Activated CD4-positive, alpha-beta T cell treated with anti-CD3 and anti-CD28 coated beads, Interleukin-2, Interleukin-4, amounts not matched to agents 100 ng/mL and 50 ng/mL, durations not matched to agents 16 hours and 8 hours (primary cell): Measurements from ENCODE around the gene SUPT4H1.
A peak's percentile ranks its signal among the peaks of the same experiment; 100 is the strongest.

Experiments
- DNase-seq: peaks from one replicate; pipeline ENCODE4 v3.0.0-alpha.2; 2020; ENCODE audit warnings: low spot score

SUPT4H1 gene

GRCh38 chr17:58329810-58330537, 22.0 kb downstream of the SUPT4H1 start:
- DNase-seq = peak; percentile 93

DNA sequence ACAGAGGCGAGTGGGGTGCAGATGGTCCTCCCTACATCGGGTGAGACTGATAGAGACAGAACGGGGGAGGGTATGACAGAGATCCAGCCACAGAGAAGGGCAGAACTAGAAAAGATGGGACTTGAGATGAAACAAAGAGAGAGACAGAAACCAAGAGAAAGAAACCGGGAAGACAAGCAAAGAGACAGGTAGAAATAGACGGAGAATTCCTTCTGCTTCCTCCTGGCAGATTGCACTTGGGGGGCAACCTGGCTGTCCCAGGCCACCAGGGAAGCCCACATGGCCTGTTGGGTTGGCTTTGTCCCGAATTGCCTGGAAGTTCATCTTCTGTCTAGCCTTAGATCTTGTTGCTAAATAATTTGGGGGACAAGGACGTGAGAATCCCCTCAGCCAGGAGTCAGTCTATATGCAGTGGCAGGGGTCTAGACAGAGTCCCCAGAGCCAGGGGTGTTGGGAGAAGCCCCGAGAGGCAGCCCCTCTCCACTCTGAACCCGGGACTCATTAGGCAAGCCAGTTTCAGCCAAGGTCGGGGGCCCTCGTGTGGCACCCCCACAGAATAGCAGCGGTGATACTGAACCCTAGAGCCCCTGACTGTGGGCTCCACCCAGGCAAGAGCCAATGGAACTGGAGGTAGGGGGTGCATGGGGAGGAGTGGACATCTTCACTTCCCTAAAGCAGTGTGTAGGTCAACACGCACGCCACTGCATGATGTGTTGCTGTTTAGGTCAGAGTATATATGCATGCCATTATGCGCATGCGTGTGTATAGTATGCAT, 22.8 kb downstream of the SUPT4H1 start:
- DNase-seq = peak; percentile 98

GRCh38 chr17:58328195-58329034, 23.6 kb downstream of the SUPT4H1 start, which contains the start of gene TSPOAP1:
Gene TSPOAP1, minus strand, starts transcription at chr17:58328795. Its CDS starts 875 bp downstream, at chr17:58327920.
- peak; percentile 96 for DNase-seq

- no peak for DNase-seq
These were observed 24.4 kb downstream of the SUPT4H1 start for GRCh38 chr17:58327363-58328194.

- no peak for DNase-seq
These were observed 25.2 kb downstream of the SUPT4H1 start for GRCh38 chr17:58326609-58327362.

DNA sequence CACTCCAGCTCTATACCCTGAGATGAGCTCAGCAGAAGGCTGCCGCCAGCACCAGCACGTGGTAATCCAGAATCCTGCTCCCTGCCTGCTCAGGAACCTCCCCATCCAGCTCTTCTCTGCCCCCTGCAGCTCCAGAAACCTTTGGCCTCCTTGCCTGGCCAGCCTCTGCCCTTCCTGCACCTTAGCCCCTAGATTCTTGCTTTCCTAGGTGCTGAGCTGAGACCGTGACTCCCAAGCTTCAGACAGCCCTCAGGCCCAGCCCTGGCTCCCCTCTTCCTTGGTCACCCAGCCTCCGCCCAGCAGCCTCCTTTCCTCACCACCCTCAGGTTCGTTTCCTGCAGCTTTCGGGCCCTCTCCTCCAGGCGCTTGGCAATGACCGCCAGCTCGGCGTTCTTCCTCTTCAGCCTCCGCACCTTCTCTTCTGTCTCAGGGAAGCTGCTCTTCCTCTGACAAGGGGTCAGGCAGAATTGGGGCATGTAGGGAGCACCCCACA, 26.0 kb downstream of the SUPT4H1 start:
- no peak for DNase-seq

- no peak for DNase-seq
These were observed 26.7 kb downstream of the SUPT4H1 start for GRCh38 chr17:58325289-58325726.

DNA sequence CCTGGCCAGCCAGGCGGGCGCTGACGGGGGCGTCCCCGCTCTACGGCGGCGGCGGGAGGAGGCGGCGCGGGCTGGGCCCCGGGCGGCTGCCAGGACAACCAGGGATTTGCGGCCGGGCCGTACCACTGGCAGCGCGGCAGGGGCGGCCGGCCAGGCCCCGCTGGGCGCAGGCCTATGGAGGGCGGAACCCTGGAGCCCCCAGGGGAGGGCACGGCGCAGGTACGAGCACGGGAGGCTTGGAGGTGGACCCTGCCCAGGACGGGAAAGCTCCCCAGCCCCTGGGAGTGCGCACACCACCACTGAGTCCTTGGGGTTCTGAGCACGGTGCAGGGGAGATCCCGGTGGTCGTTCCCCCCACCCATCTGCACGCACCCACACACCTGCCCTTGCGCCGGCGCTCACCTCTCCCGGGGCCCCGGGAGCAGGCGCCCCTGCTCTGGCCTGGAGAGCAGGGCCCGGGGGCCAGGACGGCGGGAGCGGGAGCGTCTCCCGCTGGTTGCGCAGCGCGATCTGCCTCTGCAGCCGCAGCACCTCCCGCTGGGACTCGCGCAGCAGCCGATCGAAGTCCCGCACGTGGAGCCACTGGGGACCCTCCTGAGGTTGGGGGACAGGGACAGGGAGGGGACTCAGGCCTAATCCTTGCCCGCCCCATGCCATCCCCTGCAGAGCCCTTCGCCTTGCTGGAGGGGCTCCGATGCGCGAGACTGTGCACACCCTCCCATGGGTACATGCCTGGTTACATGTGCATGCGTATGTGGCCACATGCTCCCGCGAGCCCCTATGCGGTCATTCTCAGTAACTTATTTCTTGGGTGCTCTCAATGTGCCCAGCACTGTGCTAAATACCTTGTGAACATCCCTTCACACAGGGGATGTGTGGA, 27.4 kb downstream of the SUPT4H1 start:
- DNase-seq = no peak

- no peak for DNase-seq
These were observed 28.0 kb downstream of the SUPT4H1 start for GRCh38 chr17:58324056-58324408.

DNA sequence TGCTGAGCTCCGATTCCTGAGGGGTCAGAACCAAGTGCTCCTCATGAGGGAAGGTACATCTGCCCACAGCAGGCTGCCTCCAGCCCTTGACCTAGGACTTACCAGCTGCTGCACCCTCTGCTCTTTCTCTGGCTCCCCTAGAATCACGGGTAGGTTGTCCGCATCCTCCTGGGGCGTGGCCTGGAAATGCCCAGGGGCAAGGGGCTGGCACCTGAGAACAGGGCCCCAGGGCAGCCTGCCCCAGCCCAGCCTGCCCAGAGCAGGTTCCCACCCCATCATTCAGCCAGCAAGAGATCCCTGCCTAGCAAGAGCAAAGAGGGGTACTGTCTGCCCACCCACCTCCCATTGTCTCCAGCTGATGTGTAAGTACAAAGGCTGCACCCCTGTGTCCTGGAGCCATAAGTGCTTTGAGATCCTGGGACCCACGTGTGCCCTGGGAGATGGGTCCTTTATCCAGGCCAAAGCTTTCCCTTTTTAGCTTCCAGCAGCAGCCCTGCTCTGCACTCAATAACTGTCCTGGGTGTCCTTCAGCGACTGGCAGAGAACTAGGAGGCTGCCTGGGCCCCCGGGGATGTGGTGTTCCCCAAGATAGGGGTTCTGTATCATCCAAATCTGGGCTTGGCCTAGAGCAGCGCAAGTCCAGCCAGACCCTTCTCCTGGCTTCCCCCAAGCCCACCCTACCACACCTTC, 28.5 kb downstream of the SUPT4H1 start:
- DNase-seq = no peak

DNA sequence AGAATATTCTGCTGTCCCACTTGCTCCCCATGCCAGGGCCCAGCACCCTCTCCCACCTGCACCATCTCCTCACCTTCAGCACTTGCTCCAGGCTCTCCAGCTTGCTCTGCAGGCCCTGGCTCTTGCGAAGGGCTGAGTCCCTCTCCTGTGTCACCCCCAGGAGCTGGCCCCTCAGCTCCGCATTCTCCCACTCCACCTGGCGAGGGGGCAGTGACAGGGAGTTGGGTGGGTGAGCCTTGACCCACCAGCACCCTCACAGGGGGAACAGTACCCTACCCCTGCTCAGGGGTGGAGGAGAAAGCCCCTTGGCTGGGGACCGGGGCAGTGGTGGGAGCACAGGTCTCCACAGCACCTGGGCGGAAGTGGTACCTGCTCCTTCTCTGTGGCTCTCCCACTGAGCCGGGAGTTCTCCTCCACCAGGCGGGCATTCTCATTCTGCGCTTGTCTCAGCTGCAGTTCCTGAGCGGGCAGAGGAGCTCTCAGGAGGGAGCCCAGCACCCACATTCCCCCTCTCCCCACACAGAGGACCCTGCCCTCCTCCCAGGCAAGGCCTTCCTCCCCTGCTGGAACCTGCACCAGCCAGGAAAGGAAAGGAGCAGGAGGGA, 29.3 kb downstream of the SUPT4H1 start:
- DNase-seq = no peak

DNA sequence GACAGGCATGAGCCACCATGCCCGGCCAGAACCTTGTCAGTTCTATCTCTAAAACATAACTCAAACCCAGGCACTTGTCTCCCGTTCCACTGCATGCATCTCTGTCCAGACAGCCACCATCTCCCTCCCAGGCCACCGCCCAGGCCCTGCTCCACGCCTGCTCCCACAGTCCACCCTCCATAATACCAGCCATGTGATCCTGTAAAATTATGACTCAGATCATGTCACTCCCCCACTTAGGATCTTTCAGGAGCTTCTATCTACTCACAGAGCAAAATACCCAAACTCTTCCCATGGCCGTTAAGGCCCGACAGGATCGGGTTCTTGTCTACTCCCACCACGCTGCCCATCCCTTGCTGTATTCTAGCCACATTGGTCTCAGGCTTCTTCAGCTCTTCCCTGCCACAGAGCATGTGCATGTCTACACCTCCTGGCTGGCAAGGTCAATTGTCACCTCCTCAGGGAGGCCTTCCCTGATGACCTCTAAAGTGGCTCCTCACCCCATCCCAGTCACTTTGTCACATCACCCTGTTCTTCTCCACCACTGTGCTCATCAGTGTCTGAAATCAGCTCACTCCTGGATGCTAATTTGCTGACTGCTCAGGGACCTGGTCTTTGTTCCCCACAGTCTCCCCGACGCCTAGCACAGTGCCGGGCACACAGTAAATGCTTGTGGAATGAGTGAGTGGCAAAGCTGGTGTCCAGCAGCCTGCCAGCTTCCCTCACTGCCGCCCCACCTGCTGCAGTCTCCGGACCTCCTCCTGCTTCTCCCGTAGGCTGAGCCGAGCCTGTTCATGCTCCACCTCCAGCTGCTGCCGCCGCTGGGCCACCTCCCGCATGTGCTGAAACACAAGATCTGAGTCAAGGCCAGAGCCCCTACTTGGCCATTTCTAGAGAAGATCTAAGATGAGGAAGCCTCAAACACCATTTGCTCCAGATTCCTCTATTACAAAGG, 30.2 kb downstream of the SUPT4H1 start:
- DNase-seq = no peak

DNA sequence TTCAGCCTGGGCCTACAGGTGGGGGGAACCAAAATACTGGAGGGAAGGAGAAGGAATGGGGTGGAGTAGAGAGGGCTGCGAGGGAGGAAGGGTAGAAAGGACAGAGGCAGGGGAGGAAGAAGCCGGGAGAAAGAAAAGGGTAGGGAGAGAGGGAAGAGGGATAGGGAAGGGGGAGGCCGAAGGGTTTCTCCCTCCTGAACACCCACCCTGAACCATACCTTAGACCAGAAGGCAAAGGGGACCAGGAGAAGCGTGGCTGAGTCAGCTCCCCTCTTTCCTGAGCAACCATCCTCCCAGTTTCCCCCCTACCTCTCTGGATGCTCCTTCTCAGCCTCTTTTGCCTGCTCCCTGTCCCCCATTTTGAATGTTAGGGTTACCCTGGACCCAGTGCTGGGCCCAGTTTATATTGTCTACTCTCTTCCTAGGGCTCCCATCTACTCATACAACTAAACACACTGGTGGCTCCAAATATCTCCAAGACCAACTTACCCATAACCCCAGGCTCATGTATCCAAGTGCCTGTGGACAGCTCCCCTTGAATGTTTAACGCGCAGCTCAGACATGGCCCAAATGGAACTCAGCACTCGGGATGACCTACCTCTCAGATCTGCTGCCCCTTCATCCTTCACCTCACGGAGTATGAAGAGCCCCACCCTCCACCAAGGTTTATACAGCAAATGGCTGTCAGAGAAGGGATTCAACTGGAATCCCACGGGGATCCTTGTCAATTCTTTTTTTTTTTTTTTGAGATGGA, 31.3 kb downstream of the SUPT4H1 start:
- no peak for DNase-seq

- DNase-seq = no peak
These were observed 31.8 kb downstream of the SUPT4H1 start for GRCh38 chr17:58320163-58320558.

- DNase-seq = no peak
These were observed 32.5 kb downstream of the SUPT4H1 start for GRCh38 chr17:58319173-58320162.
